ENCODE results near the gene CFAP100. TPM values are rescaled to one million over a fixed set of nuclear protein-coding genes. Genes with fewer than 3 reads are reported as not detected.

Gene CFAP100
- total RNA-seq, 1 donor from 2014 or later: not detected

DNA sequence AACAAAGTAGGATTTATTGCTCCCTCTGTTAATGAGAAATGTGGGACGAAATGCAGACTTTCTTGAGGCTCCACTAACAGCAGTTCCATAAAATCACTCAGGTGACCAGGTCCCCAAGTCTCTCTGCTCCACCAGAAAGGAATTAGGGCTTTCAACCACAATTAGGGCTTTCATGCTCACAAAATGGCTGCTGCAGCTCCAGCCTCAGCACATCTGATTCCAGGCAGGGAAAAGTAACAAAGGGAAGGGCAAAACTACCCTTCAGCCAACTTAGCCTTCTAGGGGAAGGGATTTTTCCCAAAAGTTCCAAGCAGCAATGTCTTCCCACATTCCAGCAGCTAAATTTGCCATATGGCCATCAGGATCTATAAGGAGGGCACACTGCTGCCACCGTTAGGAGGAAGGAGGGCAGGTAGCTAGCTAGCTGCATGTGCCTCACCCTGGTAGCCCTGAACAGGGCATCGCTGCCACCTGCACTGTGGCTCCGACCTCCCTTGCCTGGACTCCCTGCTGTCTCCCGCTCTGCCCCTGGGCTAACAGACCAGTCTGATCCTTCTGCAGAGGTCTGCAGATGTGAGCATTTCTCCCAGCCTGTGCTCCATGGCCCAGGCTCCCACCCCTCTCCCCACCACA lies 12.8 kb downstream of the CFAP100 start:
- peaks cover 4% of the 10 kb centered on the region for H3K4me1 Mint-ChIP-seq
- peaks cover 6% of the 10 kb centered on the region for H3K27me3 Mint-ChIP-seq (ENCODE audit: insufficient read depth, low read depth)
- H3K4me1 ChIP-seq: no peaks in the 10 kb centered on the region
- no peak for DNase-seq (ENCODE audit: low spot score)
- no peak overlapping the region for H3K9ac ChIP-seq
- H3K4me3 ChIP-seq: no peak overlapping the region
- no peak overlapping the region for H3K4me3 Mint-ChIP-seq
- H3K4me2 ChIP-seq: no peak overlapping the region
- no peak overlapping the region for H3K27ac Mint-ChIP-seq
- no peaks in the 10 kb centered on the region for H3K9me3 Mint-ChIP-seq
- no peaks in the 10 kb centered on the region for H3K27me3 ChIP-seq
- H3K27ac ChIP-seq: no peak overlapping the region
- H3K36me3 Mint-ChIP-seq: no peaks in the 10 kb centered on the region
- H4K20me1 ChIP-seq (ENCODE audit: low read depth): no peaks in the 10 kb centered on the region
- TF ChIP-seq EZH2phosphoT487 (IDR thresholded peaks at IDR 0.05): no peak
- TF ChIP-seq, protein P1, sequence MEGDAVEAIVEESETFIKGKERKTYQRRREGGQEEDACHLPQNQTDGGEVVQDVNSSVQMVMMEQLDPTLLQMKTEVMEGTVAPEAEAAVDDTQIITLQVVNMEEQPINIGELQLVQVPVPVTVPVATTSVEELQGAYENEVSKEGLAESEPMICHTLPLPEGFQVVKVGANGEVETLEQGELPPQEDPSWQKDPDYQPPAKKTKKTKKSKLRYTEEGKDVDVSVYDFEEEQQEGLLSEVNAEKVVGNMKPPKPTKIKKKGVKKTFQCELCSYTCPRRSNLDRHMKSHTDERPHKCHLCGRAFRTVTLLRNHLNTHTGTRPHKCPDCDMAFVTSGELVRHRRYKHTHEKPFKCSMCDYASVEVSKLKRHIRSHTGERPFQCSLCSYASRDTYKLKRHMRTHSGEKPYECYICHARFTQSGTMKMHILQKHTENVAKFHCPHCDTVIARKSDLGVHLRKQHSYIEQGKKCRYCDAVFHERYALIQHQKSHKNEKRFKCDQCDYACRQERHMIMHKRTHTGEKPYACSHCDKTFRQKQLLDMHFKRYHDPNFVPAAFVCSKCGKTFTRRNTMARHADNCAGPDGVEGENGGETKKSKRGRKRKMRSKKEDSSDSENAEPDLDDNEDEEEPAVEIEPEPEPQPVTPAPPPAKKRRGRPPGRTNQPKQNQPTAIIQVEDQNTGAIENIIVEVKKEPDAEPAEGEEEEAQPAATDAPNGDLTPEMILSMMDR (IDR thresholded peaks at IDR 0.05): no peak
- TF ChIP-seq EZH2 (IDR thresholded peaks at IDR 0.05): no peak
- no peaks in the 10 kb centered on the region for H3K36me3 ChIP-seq
- no peaks in the 10 kb centered on the region for H3K79me2 ChIP-seq (ENCODE audit: low read depth)
- H2AFZ ChIP-seq (replicated peaks): no peak overlapping the region
- H3F3A ChIP-seq (ENCODE audit: low read depth): no peaks in the 10 kb centered on the region
- H3K9me3 ChIP-seq (ENCODE audit: low read depth): no peaks in the 10 kb centered on the region

DNA sequence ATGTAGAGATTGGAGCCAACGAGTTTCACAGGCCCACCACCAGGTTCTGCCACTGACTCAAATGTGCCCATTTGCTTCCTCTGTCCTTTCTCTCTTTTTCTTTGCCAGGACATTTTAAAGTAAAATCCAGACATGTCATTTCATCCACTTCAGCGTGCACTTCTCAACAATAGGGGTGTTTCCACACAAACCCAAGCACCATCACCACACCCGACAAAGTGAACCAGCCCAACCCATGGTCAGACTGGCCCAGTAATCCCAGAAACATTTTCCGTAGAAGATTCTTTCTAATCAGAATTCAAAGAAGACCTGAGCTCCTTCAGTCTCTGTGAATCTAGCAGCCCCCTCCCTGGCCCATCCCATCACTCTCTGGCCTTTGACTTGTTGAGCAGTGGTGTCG lies 13.4 kb downstream of the CFAP100 start:
- Histone ChIP-seq H3K79me2 (ENCODE audit: low read depth) (no peaks in the 10 kb centered on the region), H4K20me1 (ENCODE audit: low read depth) (no peaks in the 10 kb centered on the region), H3K9me3 (ENCODE audit: low read depth) (no peaks in the 10 kb centered on the region), H2AFZ (replicated peaks) (no peak overlapping the region), H3K4me1 (no peaks in the 10 kb centered on the region), H3K36me3 (no peaks in the 10 kb centered on the region), H3F3A (ENCODE audit: low read depth) (no peaks in the 10 kb centered on the region), H3K9ac (no peak overlapping the region), H3K27ac (no peak overlapping the region), H3K4me3 (no peak overlapping the region), H3K4me2 (no peak overlapping the region), H3K27me3 (no peaks in the 10 kb centered on the region)
- H3K4me1 Mint-ChIP-seq: no peaks in the 10 kb centered on the region
- no peak overlapping the region for H3K4me3 Mint-ChIP-seq
- H3K9me3 Mint-ChIP-seq: no peaks in the 10 kb centered on the region
- DNase-seq (ENCODE audit: low spot score): no peak
- H3K27ac Mint-ChIP-seq: no peak overlapping the region
- TF ChIP-seq EZH2phosphoT487 (IDR thresholded peaks at IDR 0.05) (no peak), EZH2 (IDR thresholded peaks at IDR 0.05) (no peak)
- TF ChIP-seq, protein P1 (IDR thresholded peaks at IDR 0.05): no peak
- H3K36me3 Mint-ChIP-seq: no peaks in the 10 kb centered on the region
- peaks cover 6% of the 10 kb centered on the region for H3K27me3 Mint-ChIP-seq (ENCODE audit: insufficient read depth, low read depth)

DNA sequence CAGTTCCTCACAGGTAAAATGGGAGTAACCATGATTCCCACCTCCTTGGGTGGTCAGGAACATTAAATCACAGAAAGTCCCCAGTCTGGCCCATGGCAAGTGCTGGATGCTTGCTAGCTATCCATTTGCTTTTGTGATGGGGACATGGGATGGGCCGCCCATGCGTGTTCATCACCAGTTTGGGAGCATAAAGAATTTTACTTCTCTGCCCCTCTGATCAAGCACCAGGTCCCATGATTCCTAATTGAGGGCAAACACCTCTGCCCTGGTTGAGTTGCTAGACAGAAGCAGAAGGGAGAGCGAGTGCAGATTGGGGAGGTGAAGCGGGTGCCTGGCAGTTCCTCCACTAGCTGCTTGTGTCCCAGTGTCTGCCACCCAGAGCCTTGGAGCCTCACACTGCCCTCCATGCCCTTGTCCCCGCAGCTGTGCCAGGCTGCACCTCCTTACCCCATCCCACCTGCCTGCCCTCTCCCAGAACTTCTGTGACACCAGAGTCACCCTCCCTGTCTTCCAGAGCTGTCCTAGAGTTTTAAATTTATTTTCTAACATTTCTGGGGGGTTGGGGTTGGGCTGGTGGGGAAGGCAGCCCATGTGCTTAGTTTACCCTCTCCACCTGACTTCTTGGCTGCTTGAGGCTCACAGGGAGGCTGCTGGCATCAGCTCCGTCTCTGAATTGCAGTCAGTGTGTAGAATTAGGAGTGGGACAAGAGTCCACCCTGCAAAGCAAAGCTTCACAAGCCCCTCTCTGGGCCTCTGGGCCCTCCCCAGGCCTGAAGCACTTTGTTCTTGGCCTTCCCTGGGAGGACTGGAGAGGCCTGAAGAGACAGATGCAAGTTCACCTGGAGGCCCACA lies 18.4 kb downstream of the CFAP100 start:
- Mint-ChIP-seq H3K4me3 (no peak overlapping the region), H3K27ac (no peak overlapping the region), H3K27me3 (ENCODE audit: insufficient read depth, low read depth) (no peaks in the 10 kb centered on the region), H3K36me3 (peaks cover 1% of the 10 kb centered on the region), H3K9me3 (no peaks in the 10 kb centered on the region), H3K4me1 (peaks cover 8% of the 10 kb centered on the region)
- Histone ChIP-seq H3K27me3 (no peaks in the 10 kb centered on the region), H3F3A (ENCODE audit: low read depth) (no peaks in the 10 kb centered on the region), H2AFZ (replicated peaks) (no peak overlapping the region), H3K4me3 (no peak overlapping the region), H4K20me1 (ENCODE audit: low read depth) (no peaks in the 10 kb centered on the region), H3K9me3 (ENCODE audit: low read depth) (no peaks in the 10 kb centered on the region), H3K4me1 (peaks cover 12% of the 10 kb centered on the region), H3K9ac (no peak overlapping the region), H3K27ac (no peak overlapping the region), H3K36me3 (no peaks in the 10 kb centered on the region), H3K4me2 (no peak overlapping the region), H3K79me2 (ENCODE audit: low read depth) (no peaks in the 10 kb centered on the region)
- no peak for DNase-seq (ENCODE audit: low spot score)
- TF ChIP-seq, protein P1 (IDR thresholded peaks at IDR 0.05): no peak
- no peak for TF ChIP-seq EZH2 (IDR thresholded peaks at IDR 0.05)
- no peak for TF ChIP-seq EZH2phosphoT487 (IDR thresholded peaks at IDR 0.05)

All from neural progenitor cell (in vitro differentiated cells).